HG03280 (cell line): ENCODE results near the gene ENOX2.
"Not testable (repeated sequence)": the region's sequence is repeated elsewhere in the genome, so short reads cannot be mapped to it uniquely, and the experiment has no call there.

Source experiments
- ATAC-seq: cut with Tn5 transposase; IDR thresholded peaks from one replicate; pipeline ENCODE4 v1.9.1; 2021; ENCODE audit warnings: mild to moderate bottlenecking, moderate library complexity; ENCODE audit not compliant: unreplicated experiment

ENOX2 gene

DNA sequence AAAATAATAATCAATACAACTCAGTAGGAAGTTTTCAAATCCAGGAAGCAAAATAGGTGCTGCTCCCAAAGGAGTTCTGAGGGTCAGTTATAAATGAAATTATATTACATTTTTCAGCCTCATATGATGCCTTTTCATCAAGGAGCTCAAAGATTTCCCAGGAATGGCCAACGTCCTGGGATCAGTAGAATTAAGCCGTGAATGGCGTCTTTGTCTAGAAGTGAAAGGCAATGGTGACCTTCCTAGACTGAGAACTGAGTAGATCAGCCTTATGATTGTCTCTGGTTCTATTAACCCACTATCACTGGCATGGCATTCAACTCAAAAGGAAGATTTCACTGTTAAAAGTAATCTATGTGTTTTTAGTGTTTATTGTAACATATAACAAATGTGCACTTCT, 74.4 kb downstream of the ENOX2 start:
- no peak for ATAC-seq

DNA sequence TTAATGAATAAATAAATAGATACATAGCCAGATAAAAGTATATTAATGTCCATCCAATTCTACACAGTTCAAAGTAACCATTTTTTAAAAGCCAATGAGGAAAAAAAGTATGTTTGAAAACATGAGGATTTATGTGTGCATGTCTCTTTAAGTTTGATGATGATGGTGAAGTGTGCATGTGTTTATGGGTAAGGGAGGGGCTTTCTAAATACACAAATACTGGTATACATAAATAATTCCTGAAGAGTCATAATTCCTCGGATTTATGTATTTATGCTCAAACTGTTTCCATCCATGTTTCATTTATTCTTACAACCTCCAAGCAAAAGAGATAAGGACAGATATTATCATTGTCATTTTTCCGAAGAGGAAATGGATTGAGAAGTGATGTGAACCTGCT, 75.4 kb downstream of the ENOX2 start:
- ATAC-seq, result no peak

GRCh38 chrX:130826249-130826648, 76.8 kb downstream of the ENOX2 start:
- no peak for ATAC-seq

GRCh38 chrX:130825525-130825924, 77.5 kb downstream of the ENOX2 start:
- ATAC-seq, result no peak

- ATAC-seq, result not testable (repeated sequence)
These were observed 83.6 kb downstream of the ENOX2 start for GRCh38 chrX:130819367-130819766.

- not testable (repeated sequence) for ATAC-seq
These were observed 89.1 kb downstream of the ENOX2 start for GRCh38 chrX:130813932-130814331.

DNA sequence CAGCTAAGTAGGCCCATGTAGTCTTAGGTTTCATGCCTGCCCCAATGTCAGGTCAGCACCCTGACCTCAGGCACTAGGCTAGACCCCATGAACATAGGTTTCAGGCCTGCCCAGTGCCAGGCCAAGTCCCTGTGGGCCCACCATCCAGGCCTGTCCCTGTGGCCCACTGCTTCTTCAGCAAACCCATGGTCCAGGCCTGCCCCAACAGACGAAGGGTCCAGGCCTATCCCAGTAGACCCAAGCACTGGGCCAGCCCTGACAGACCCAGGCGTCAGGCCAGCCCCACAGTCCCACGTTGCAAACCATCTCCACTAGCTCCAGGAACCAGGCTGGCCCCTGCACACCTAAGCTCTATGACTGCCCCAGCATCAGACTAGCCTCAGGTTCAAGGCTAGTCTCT, 92.4 kb downstream of the ENOX2 start:
- ATAC-seq, result no peak

- no peak for ATAC-seq
These were observed 97.1 kb downstream of the ENOX2 start for GRCh38 chrX:130805903-130806302.

GRCh38 chrX:130803537-130803936, 99.5 kb downstream of the ENOX2 start:
- no peak for ATAC-seq

GRCh38 chrX:130801901-130802300, 101.1 kb downstream of the ENOX2 start:
- no peak for ATAC-seq

DNA sequence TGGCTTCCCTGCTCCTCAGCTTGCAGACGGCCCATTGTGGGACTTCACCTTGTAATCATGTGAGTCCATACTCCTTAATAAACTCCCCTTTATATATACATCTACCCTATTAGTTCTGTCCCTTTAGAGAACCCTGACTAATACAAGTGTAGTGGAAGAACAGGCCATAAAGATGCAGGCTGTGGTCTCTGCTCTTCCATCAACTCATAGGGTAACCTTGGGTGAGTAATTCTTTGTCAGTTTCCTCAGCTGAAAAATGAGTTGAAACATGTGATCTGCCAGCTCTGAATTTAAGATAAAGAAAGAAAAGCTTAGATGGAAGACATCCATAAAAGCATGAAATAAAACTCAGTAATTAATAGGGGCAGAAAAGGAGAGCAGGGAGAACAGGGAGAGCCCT, 103.6 kb downstream of the ENOX2 start:
- no peak for ATAC-seq

DNA sequence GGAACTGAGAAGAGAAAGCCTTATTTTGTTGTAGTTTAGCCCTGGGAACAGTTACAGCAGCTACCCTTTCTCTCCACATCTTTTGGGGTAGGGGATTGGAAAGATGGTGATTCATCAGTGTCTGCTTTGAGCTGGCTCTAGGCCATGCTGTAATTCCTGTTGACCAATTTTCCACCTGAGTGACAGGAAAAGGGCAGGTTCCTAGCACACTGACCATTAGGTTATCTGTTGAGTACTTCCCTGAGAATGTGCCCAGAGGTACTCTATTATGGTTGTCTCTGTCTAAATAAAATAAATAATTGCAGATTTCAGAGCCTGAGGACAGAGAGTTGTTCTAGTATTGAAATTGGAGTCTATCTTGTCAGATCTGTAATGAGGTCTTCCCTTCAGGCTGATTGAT, 109.0 kb downstream of the ENOX2 start:
- ATAC-seq, result no peak

DNA sequence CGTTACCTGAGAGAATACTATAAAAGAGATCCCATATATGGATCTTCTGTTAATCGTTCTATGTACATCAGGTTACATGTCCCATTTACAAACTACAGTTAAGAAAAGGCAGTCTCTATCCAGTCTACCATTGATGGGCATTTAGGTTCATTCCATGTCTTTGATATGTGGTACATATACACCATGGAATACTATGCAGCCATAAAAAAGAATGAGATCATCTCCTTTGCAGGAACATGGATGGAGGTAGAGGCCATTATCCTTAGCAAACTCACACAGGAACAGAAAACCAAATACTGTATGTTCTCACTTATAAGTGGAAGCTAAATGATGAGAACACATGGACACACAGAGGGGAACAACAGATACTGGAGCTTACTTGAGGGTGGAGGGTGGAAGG, 111.1 kb downstream of the ENOX2 start:
- not testable (repeated sequence) for ATAC-seq

GRCh38 chrX:130789793-130790192, 113.2 kb downstream of the ENOX2 start:
- ATAC-seq, result no peak

DNA sequence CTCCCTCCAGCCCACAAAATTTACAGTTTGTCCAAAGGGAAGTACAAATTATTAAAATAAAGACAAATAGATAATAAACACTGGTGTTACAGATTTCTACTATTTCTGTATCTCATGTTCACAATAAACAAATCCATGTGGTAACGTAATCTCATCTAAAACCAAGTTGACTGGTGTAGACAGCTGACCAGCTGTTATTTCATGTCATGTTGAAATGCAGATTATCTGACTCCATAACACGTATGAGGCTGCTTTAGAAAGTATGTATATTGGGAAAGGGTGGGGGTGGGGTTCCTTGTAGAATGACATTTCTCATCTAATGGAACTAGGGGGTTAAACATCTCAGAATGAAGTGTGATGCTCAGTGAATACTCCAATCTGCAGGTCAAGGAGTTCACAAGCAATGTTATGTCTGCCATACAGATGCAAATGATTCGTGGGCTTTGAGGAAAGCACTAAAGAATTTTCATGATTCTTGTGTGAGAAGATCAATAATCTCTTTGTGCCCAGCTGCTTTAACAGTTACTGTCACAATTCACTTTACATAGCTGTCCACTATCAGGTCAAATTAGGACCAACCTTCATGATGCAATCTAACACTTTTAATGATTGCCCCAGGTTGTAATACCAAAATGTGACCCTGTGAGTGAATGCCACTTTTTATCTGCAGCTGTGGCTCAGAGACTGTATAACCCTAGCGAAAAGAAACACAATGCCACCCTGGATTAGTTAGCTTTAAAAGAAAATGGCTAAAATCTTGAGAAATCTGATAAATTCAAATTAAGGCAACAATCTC, 114.0 kb downstream of the ENOX2 start:
- no peak for ATAC-seq

DNA sequence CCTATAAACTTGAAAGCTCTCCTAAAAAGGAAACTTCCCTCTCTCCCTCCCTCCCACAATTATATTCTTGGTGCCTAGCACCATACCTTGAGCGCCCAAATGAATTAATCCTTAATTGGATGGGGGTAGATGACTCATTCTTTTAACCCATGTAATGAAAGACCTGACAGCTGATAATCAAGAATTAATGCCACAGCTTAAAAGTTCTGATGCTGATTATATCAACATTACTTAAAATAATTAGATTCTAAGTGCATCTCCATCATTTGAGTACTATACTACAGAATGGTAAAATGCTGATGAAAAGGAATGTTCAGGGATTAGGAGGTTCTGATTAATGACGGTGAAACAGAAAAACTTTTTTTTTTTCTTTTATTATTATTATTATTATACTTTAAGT, 117.0 kb downstream of the ENOX2 start:
- no peak for ATAC-seq

GRCh38 chrX:130778773-130779172, 124.2 kb downstream of the ENOX2 start:
- no peak for ATAC-seq

DNA sequence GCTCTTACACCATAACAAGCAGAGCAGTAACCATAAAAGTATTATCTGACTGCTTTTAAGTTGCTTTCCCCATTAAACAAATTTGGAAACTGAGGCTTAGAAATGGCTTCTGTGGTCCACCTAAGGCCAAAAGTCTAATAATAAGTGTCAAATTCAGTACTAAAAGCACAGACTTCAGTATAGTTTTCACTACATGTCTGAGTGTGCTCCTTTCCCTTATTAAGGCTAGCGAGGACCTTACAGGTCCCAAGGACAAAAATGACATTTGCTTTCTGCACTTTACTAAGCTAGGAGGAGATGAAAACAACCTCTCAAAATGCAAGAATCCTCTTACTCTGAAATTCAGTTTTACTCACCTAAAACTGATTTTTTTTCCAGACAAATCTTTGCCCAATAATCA, 127.2 kb downstream of the ENOX2 start:
- no peak for ATAC-seq

GRCh38 chrX:130772776-130773143, 130.2 kb downstream of the ENOX2 start:
- no peak for ATAC-seq

DNA sequence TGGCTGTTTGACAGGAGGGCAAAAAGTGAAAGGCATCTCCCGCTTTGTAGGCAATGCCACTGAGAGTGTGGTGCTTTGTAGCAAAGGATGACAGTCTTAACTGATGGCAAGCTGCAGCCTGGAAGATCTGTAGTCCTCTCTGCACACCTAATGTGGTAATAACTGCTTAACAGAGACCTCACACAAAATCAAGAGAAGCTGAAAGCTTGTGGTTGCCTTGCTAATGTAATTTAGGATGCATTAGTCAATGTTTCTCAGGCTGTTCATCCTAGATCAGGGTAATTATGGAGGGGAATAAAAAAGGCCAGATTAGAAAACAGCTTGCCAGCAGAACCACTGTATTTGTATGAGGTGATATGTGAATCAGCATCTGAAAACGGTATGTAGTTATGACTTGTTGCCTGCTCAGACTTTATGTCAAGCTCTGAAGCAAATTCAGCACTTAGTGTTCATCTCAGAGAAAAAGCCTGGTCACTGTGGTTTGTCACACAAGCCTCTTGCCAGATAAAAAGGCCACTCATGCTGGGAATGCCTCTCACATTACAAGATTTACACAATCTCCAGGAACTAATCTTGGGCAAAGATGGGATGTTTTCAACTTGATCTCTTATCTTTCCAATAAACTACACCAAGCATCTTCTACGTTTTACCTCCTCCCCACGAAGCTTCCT, 130.8 kb downstream of the ENOX2 start:
- ATAC-seq, result no peak

GRCh38 chrX:130771648-130772047, 131.4 kb downstream of the ENOX2 start:
- no peak for ATAC-seq

- no peak for ATAC-seq
These were observed 131.8 kb downstream of the ENOX2 start for GRCh38 chrX:130771230-130771629.

DNA sequence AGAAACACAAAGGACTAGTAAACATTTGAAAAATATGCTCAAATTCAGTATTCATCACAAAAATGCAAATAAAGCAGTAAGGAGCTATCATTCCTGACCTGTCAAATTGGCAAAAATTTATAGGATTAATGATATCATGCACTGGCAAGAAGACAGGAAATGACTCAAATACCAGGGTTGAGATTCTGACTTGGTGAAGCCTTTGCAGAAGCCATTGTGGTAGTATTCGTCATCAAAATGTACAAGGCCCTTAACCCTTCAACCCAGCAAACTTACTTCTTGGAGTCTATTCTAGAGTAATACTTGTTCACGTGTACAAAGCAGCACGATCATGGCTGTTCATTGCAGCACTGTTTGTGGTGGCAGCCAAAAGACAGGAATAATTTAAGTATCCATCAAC, 132.4 kb downstream of the ENOX2 start:
- ATAC-seq, result no peak
